Activated CD8-positive, alpha-beta memory T cell treated with anti-CD3 and anti-CD28 coated beads for 4 hours (primary cell): ENCODE data around the gene ITM2C.

Source experiments
- DNase-seq, 2 donors: peaks; one replicate each; pipeline ENCODE4 v3.0.0-alpha.2; 2020; ENCODE audit warnings: low read depth in 2 of 2

ITM2C gene

GRCh38 chr2:230872968-230873660 is 8.4 kb downstream of the ITM2C start:
- no peak for DNase-seq

- no peak for DNase-seq
Observed at GRCh38 chr2:230873661-230874401, 9.1 kb downstream of the ITM2C start.

GRCh38 chr2:230874456-230874855 is 9.7 kb downstream of the ITM2C start:
- no peak for DNase-seq

GRCh38 chr2:230874876-230875275 is 10.1 kb downstream of the ITM2C start:
- no peak for DNase-seq

GRCh38 chr2:230875347-230876315 is 10.9 kb downstream of the ITM2C start:
- DNase-seq, result no peak

- no peak for DNase-seq
Observed at GRCh38 chr2:230877116-230877758, 12.5 kb downstream of the ITM2C start.

GRCh38 chr2:230877759-230878598 is 13.2 kb downstream of the ITM2C start:
- peak; percentile 54 to 59 for DNase-seq

- no peak for DNase-seq
Observed at GRCh38 chr2:230878599-230879188, 14.0 kb downstream of the ITM2C start.

GRCh38 chr2:230879271-230879882 is 14.6 kb downstream of the ITM2C start:
- no peak for DNase-seq

GRCh38 chr2:230879891-230880290 is 15.1 kb downstream of the ITM2C start:
- DNase-seq, result no peak

- no peak for DNase-seq
Observed at GRCh38 chr2:230881840-230882239, 17.1 kb downstream of the ITM2C start.

- no peak for DNase-seq
Observed at GRCh38 chr2:230885463-230886130, 20.9 kb downstream of the ITM2C start.

- DNase-seq, result no peak
Observed at GRCh38 chr2:230886206-230886605, 21.5 kb downstream of the ITM2C start.

GRCh38 chr2:230886671-230887071 is 21.9 kb downstream of the ITM2C start:
- no peak for DNase-seq

- DNase-seq, result no peak
Observed at GRCh38 chr2:230887342-230887741, 22.6 kb downstream of the ITM2C start.

- DNase-seq, result no peak
Observed at GRCh38 chr2:230888824-230889400, 24.2 kb downstream of the ITM2C start.

GRCh38 chr2:230889911-230890601 is 25.3 kb downstream of the ITM2C start:
- no peak for DNase-seq

- DNase-seq, result no peak
Observed at GRCh38 chr2:230890646-230891045, 25.9 kb downstream of the ITM2C start.
